HepG2 (cell line): ENCODE results near the gene TIGD6. TPM values are rescaled to one million over a fixed set of nuclear protein-coding genes. Genes with fewer than 3 reads are reported as not detected.

Experiments
- ADNP ChIP-seq: sonication (generic); formaldehyde crosslinking; IDR thresholded peaks from 2 replicates; pipeline ENCODE4 v1.4.0; 2020; ENCODE audit warnings: missing genetic modification reagents
- BCL3 ChIP-seq: sonication (generic); formaldehyde crosslinking; IDR thresholded peaks from 2 replicates; pipeline ENCODE4 v1.5.1; 2020; ENCODE audit warnings: mild to moderate bottlenecking, missing genetic modification reagents, moderate library complexity
- CREBL2 ChIP-seq: sonication (generic); formaldehyde crosslinking; IDR thresholded peaks from 2 replicates; pipeline ENCODE4 v1.8.1; 2023; ENCODE audit warnings: missing genetic modification reagents, mild to moderate bottlenecking, borderline replicate concordance
- FOXK2 ChIP-seq: fragments of 450-650 bp; IDR thresholded peaks from 2 replicates; pipeline ENCODE4 v1.6.1; 2016
- GATA4 ChIP-seq: sonication (generic); IDR thresholded peaks from 2 replicates; pipeline ENCODE4 v1.6.1; 2016; ENCODE audit warnings: antibody characterized with exemption, low read depth, borderline replicate concordance
- GMEB2 ChIP-seq: IDR thresholded peaks from 2 replicates; pipeline ENCODE4 v1.6.1; 2016; ENCODE audit warnings: missing biosample characterization, missing genetic modification reagents, low read depth
- HHEX ChIP-seq: IDR thresholded peaks from 2 replicates; pipeline ENCODE4 v1.6.1; 2016; ENCODE audit warnings: control low read depth
- MLLT10 ChIP-seq: sonication (generic); formaldehyde crosslinking; IDR thresholded peaks from 2 replicates; pipeline ENCODE4 v1.4.0; 2020; ENCODE audit warnings: missing genetic modification reagents
- NFKBIZ ChIP-seq: IDR thresholded peaks from 2 replicates; pipeline ENCODE4 v1.6.1; 2018; ENCODE audit warnings: missing genetic modification reagents, missing compliant biosample characterization
- PRDM15 ChIP-seq: sonication (generic); formaldehyde crosslinking; IDR thresholded peaks from 2 replicates; pipeline ENCODE4 v1.4.0; 2020; ENCODE audit warnings: missing genetic modification reagents
- SRY ChIP-seq: sonication (generic); formaldehyde crosslinking; IDR thresholded peaks from 2 replicates; pipeline ENCODE4 v1.8.0; 2022; ENCODE audit warnings: mild to moderate bottlenecking, missing genetic modification reagents
- ZFP37 ChIP-seq: sonication (generic); formaldehyde crosslinking; IDR thresholded peaks from 2 replicates; pipeline ENCODE4 v1.4.0; 2020; ENCODE audit warnings: missing genetic modification reagents, borderline replicate concordance
- ZFP82 ChIP-seq: sonication (generic); formaldehyde crosslinking; IDR thresholded peaks from 2 replicates; pipeline ENCODE4 v1.5.1; 2020; ENCODE audit warnings: mild to moderate bottlenecking, missing genetic modification reagents, borderline replicate concordance
- ZFY ChIP-seq: sonication (generic); formaldehyde crosslinking; IDR thresholded peaks from 2 replicates; pipeline ENCODE4 v1.4.0; 2020; ENCODE audit warnings: missing genetic modification reagents
- ZMYM3 ChIP-seq: sonication (generic); formaldehyde crosslinking; IDR thresholded peaks from 2 replicates; pipeline ENCODE4 v1.5.1; 2020; ENCODE audit warnings: mild to moderate bottlenecking, missing genetic modification reagents
- ZNF232 ChIP-seq: sonication (generic); formaldehyde crosslinking; IDR thresholded peaks from 2 replicates; pipeline ENCODE4 v1.4.0; 2020; ENCODE audit warnings: missing genetic modification reagents, borderline replicate concordance
- ZNF382 ChIP-seq: sonication (generic); formaldehyde crosslinking; IDR thresholded peaks from 2 replicates; pipeline ENCODE4 v1.5.0; 2020; ENCODE audit warnings: missing genetic modification reagents, mild to moderate bottlenecking, borderline replicate concordance
- ZNF567 ChIP-seq: sonication (generic); formaldehyde crosslinking; IDR thresholded peaks from 2 replicates; pipeline ENCODE4 v1.8.1; 2023; ENCODE audit warnings: mild to moderate bottlenecking, missing genetic modification reagents, borderline replicate concordance
- ZNF589 ChIP-seq: sonication (generic); formaldehyde crosslinking; conservative IDR thresholded peaks from 2 replicates; pipeline ENCODE4 v1.8.0; 2022; ENCODE audit warnings: mild to moderate bottlenecking, moderate library complexity, missing genetic modification reagents
- ZNF746 ChIP-seq: sonication (generic); formaldehyde crosslinking; IDR thresholded peaks from 2 replicates; pipeline ENCODE4 v1.8.0; 2022; ENCODE audit warnings: mild to moderate bottlenecking, missing genetic modification reagents
- ZNF768 ChIP-seq: sonication (generic); formaldehyde crosslinking; IDR thresholded peaks from 2 replicates; pipeline ENCODE4 v1.4.0; 2020; ENCODE audit warnings: missing genetic modification reagents
- ZSCAN9 ChIP-seq: IDR thresholded peaks from 2 replicates; pipeline ENCODE4 v1.6.1; 2016; ENCODE audit warnings: borderline replicate concordance
- polyA plus RNA-seq, 8 experiments: library from polyadenylated mRNA; depleted of rRNA in 3 of 8; stranded (reverse) in 7 of 8; unstranded in 1 of 8; fragments of >200 nt; fragmentation: Illumina TruSeq in 4 of 8; extraction: Trizol in 4 of 8; gene quantifications; 2 replicates each; pipeline versions ENCODE4 v1.2.1 to v1.2.3, GENCODE V29; 2011 to 2016; ENCODE audit warnings: low read depth in 4 of 8, missing spikeins in 1 of 8, mixed read lengths in 1 of 8; ENCODE audit not compliant: insufficient read depth in 1 of 8
- total RNA-seq, 5 experiments: library from RNA; depleted of rRNA; stranded (reverse); fragments of >200 nt; fragmentation: Illumina TruSeq; extraction: Trizol; gene quantifications; 2 replicates each; pipeline ENCODE4 v1.2.3, GENCODE V29; 2016; ENCODE audit warnings: low read depth in 1 of 5
- TF ChIP-seq, protein P1 (sequence below): sonication (generic); formaldehyde crosslinking; IDR thresholded peaks from 2 replicates; pipeline ENCODE4 v1.8.0; 2022; ENCODE audit warnings: mild to moderate bottlenecking, missing genetic modification reagents, moderate library complexity

TIGD6 gene
- total and polyA plus RNA-seq, 2 of the 13 experiments (the other 11 are each of a cell fraction or from before 2014, with no cell fraction given) = 2.1 to 2.9 TPM

- peak; percentile 34; the same call in 1 of the 2 replicates for TF ChIP-seq GATA4
- TF ChIP-seq NFKBIZ = peak; percentile 69
- no peak for TF ChIP-seq ZFP82
- TF ChIP-seq PRDM15 (CRISPR knock-in tag) = peak; percentile 34; the same call in 1 of the 2 replicates
- no peak for TF ChIP-seq ADNP (CRISPR knock-in tag)
- TF ChIP-seq CREBL2 (CRISPR knock-in tag) = no peak
- TF ChIP-seq ZNF382 (CRISPR knock-in tag) = no peak
- TF ChIP-seq ZNF567 (CRISPR knock-in tag) = no peak; the same call in 1 of the 2 replicates
- TF ChIP-seq, protein P1, sequence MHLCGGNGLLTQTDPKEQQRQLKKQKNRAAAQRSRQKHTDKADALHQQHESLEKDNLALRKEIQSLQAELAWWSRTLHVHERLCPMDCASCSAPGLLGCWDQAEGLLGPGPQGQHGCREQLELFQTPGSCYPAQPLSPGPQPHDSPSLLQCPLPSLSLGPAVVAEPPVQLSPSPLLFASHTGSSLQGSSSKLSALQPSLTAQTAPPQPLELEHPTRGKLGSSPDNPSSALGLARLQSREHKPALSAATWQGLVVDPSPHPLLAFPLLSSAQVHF = peak; percentile 81; the same call in 1 of the 2 replicates
- 0 out of 2 replicates have a peak, but pooled peaks have one; percentile 13 for TF ChIP-seq ZNF746 (CRISPR knock-in tag)
- TF ChIP-seq ZFP37 (CRISPR knock-in tag) = peak; percentile 81; the same call in 1 of the 2 replicates
- no peak for TF ChIP-seq HHEX (CRISPR knock-in tag)
- peak; percentile 82 for TF ChIP-seq ZNF232 (CRISPR knock-in tag)
- TF ChIP-seq ZNF768 = no peak; the same call in 1 of the 2 replicates
- TF ChIP-seq ZFY (CRISPR knock-in tag) = peak; percentile 93
- TF ChIP-seq GMEB2 (CRISPR knock-in tag) = no peak
- TF ChIP-seq SRY (CRISPR knock-in tag) = peak; percentile 55; the same call in 1 of the 2 replicates
- peak; percentile 85; the same call in 1 of the 2 replicates for TF ChIP-seq BCL3 (CRISPR knock-in tag)
- TF ChIP-seq ZSCAN9 (CRISPR knock-in tag) = no peak
- TF ChIP-seq MLLT10 = no peak
- 0 out of 2 replicates have a peak, but pooled peaks have one; percentile 30 for TF ChIP-seq ZMYM3 (CRISPR knock-in tag)
- no peak for TF ChIP-seq FOXK2
- TF ChIP-seq ZNF589 (CRISPR knock-in tag) = no peak; the same call in 1 of the 2 replicates
Measured at GRCh38 chr5:150000256-150000989, at the start of gene TIGD6, which contains the start of gene HMGXB3 (continued).
